GM19397 (cell line): ENCODE data around the gene NUP98.
"Not testable (repeated sequence)": the region's sequence is repeated elsewhere in the genome, so short reads cannot be mapped to it uniquely, and the experiment has no call there.

Experiments used
- ATAC-seq: cut with Tn5 transposase; IDR thresholded peaks from one replicate; pipeline ENCODE4 v1.9.1; 2021; ENCODE audit warnings: mild to moderate bottlenecking, moderate library complexity; ENCODE audit not compliant: unreplicated experiment

The NUP98 gene

GRCh38 chr11:3679077-3679476 lies 118.3 kb downstream of the NUP98 start:
- no peak for ATAC-seq

DNA sequence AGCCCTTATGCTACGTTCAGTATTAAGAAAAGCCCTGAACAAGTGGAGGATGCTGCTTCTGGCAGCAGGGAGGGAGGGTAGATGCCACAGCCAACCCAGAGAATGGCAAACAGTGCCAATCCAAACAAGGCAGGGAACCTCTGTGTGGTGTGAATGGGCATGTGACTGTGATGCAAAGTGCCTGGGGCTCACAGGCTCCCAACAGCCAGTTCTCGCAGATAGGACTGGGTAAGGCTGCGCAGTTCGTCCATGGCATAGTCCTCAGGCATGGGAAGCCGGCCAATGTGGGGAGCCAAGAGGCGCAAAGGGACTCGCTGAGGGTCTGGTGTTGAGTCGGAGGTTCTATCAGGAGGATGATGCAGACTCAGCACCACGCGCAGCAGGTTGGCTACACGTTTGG lies 121.4 kb downstream of the NUP98 start:
- ATAC-seq = no peak

- no peak for ATAC-seq
These were observed 123.2 kb downstream of the NUP98 start for GRCh38 chr11:3674189-3674588.

DNA sequence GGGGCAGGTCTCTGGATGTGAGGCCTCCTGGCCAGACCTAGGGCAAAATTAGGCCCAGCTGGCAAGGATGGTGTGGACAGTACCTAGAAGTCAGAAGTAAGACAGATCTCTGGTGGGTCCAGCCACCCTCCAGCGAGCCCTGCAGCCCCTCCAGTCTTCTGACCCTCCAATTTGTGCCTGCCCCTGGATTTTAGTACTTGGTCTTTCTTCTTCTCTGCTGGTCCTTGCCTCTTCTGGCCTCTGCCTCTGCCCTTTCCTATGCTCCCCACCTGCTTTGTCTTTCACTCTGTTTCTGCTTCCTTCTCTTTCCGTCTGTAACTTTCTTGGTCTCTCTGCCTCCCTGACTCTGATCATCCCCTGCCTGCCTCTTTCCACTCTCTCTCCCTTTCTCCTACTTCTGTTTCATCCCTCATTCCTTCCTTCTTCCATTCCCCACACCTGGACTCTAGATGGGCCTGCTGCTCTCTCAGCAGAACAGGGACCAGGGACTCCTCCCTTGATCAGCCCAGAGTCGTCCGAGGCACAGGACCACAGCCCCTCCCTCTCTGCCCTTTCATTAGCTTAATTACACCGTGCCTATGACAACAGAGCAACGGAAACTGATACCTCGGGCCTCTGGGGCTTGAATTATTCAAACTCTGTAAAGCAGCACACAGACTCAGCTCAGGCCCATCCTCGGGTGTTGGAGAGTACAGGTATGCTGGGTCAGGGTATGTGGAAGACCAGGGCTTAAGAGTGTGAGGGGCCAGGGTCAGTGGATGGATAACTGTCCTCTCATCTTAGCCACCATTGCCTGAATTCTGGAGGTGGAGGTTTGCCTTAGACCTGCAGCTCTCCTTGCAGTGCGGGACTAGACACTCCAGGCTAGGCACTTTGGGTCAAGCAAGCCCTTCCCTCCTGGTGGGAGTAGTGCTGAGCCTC lies 125.8 kb downstream of the NUP98 start, which contains the start of gene CHRNA10:
Gene CHRNA10 (minus strand): TSS at position 51 of the 921 bp plus-strand sequence. CDS start 72 bp downstream, outside the sequence.
- no peak for ATAC-seq

DNA sequence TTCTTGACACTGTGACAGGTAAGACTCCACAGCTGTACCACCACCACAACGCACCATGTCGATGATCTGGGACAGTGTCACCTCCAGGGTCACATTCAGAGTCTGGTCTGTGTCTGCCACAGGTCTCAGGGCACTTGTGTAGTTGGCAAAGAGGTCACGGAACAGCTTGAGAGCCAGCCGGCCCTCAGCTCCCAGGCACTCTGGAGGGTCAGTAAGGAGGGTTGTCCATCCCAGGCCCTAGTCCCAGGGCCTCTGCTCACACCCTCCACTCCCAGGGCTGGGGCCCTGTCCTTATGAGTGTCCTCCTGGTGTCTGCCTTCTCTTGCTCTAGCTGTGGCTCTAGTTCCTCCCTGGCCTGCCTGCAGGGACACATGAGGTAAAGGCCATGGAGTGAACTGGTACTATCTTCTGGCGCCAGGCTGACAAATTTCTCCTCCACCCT lies 127.6 kb downstream of the NUP98 start:
- no peak for ATAC-seq

DNA sequence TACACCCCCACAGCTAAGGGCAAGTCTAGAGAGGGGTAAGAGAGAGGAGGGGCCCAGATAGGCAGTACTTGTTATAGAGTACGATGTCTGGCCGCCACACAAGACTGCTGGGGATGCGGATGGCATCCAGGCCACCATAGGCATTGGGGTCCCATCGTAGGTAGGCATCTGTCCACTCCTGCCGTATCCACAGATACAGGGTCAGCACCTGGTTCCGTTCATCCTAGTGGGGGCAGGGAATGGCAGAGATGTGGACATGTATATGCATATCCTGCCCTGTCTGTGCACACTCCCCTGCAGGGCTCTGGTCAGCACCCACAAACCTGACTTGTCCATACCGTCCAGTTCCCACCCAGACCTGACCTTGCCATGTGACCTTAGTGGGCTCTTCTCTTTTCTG lies 128.2 kb downstream of the NUP98 start:
- no peak for ATAC-seq

GRCh38 chr11:3667149-3668035 lies 130.0 kb downstream of the NUP98 start:
- no peak for ATAC-seq

- ATAC-seq = no peak
These were observed 131.3 kb downstream of the NUP98 start for GRCh38 chr11:3666023-3666530.

GRCh38 chr11:3665336-3666022 lies 131.9 kb downstream of the NUP98 start:
- ATAC-seq = no peak

DNA sequence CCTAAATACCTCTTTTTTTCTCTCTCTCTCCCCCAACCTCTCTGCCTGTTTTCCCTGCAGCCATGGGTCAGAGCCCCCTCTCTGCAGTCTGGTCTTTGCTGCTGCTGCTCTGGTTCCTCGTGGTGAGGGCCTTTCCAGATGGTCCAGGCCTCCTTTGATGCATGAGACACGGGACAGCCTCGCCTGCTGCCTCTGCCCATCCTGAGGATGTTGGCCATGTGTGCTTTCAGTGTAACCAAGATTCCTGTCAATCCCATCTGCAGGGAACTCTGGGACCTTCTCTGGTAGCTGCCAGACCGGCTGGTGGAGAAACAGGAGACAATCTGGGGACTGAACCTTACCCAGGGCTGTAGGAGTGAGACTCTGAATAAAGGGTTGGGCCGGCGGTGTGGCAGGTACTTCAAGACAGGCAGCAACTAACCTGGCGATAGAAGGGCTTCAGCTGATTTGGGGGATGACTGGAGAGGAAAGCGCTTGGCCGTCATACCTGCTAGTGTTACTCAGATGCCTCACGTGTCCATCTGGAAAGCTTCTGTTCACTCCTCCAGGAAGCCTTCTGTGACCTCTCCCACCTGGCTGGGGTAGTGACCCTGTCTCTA lies 133.2 kb downstream of the NUP98 start:
- no peak for ATAC-seq

- ATAC-seq = no peak
These were observed 134.5 kb downstream of the NUP98 start for GRCh38 chr11:3662856-3663255.

DNA sequence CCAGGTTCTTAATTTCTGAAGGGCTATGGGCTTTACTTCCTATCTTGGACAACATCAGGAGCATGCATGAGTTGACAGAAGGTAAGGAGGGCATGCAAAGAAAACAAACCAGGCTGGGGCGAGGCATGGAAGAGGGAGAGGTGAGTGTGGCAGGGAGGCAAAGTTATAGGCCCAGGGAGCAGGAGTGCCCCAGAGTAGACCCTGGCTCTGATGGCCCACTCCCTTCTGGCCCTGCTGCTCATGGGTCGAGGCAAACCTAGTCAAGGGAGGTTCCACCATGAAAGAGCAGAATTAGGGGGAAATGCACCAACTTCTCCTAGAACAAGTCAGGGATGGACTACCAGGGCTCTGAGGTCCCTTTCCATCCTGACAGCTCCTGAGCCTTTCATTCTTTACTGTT lies 136.4 kb downstream of the NUP98 start:
- no peak for ATAC-seq

DNA sequence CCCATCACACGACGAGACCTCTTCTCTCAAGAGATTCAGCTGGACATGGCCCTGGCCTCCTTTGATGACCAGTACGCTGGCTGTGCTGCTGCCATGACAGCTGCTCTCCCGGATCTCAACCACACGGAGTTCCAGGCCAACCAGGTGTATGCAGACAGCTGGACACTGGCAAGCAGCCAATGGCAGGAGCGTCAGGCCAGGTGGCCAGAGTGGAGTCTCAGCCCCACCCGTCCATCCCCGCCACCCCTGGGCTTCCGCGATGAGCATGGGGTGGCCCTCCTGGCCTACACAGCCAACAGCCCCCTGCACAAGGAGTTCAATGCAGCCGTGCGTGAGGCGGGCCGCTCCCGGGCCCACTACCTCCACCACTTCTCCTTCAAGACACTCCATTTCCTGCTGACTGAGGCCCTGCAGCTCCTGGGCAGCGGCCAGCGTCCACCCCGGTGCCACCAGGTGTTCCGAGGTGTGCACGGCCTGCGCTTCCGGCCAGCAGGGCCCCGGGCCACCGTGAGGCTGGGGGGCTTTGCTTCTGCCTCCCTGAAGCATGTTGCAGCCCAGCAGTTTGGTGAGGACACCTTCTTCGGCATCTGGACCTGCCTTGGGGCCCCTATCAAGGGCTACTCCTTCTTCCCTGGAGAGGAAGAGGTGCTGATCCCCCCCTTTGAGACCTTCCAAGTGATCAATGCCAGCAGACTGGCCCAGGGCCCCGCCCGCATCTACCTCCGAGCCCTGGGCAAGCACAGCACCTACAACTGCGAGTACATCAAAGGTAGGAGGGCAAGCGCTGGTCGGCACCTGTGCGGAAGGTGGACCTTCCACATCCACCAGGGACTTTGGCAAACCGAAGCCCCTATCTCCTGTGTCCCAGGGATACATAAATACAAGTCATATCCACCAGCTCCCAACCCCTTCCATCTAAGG lies 137.5 kb downstream of the NUP98 start:
- ATAC-seq = no peak

DNA sequence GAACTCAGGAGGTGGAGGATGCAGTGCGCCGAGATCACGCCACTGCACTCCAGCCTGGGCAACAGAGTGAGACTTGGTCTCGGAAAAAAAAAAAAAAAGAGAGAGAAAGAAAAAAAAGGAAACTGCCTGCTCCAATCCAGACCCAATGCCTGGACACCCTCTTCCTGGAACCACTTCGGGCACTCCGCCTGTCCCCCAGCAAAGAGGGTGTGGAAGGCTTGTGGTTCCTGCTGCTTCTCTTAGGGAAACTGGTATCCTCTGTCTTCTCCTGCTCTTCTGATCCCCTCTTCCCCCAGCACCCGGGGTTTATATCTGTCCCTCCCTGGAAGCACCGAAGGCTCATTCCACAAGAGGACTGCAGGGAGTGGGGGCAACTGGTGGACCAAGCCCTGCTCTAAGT lies 139.1 kb downstream of the NUP98 start:
- ATAC-seq = no peak

DNA sequence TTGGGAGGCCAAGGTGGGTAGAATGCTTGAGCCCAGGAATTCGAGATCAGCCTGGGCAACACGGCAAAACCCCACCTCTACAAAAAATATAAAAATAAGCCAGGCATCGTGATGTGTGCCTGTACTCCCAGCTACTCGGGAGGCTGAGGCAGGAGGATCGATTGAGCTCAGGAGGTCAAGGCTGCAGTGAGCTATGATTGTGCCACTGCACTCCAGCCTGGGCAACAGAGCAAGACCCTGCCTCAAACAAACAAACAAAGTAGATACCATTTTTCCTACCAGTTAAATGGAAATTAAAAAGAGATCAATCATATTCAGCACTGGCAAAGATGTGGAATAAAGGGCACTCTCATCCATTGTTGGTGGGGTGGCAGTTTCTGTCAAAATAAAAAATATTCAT lies 140.0 kb downstream of the NUP98 start:
- not testable (repeated sequence) for ATAC-seq

- ATAC-seq = no peak
These were observed 141.8 kb downstream of the NUP98 start for GRCh38 chr11:3655547-3655946.

- ATAC-seq = not testable (repeated sequence)
These were observed 144.8 kb downstream of the NUP98 start for GRCh38 chr11:3652514-3652913.

GRCh38 chr11:3649374-3649773 lies 148.0 kb downstream of the NUP98 start:
- ATAC-seq = not testable (repeated sequence)

- ATAC-seq = not testable (repeated sequence)
These were observed 148.5 kb downstream of the NUP98 start for GRCh38 chr11:3648843-3649242.
